GM19193 (cell line): Measurements from ENCODE around the gene AGXT.

Experiments
- POLR2A ChIP-seq: IDR thresholded peaks from 4 replicates; pipeline ENCODE4 v1.6.1; 2011; ENCODE audit not compliant: insufficient read depth, insufficient read length; ENCODE audit errors: extremely low read depth

AGXT gene

DNA sequence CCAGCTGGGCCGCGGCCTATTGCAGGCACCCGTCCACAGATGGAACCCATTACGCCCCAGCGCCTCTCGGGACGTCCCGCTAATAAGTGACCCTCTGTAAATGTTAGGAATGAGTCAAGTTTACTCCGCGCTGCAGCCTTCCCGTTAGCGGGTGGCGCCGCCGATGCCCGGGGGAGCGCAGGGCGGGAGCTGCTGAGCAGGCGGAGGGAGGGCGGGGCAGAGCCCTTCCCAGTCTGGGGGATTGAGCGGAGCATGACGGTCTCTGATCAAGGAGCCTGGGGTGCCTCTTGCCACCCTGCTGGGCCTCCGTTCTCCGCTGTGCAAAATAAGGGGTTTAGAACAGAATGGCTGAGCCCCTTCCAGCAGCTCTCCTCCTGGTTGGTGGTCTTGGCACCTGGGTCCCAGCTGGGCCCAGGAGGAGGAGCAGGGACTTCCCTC, 48.0 kb downstream of the AGXT start:
- no peak for TF ChIP-seq POLR2A

DNA sequence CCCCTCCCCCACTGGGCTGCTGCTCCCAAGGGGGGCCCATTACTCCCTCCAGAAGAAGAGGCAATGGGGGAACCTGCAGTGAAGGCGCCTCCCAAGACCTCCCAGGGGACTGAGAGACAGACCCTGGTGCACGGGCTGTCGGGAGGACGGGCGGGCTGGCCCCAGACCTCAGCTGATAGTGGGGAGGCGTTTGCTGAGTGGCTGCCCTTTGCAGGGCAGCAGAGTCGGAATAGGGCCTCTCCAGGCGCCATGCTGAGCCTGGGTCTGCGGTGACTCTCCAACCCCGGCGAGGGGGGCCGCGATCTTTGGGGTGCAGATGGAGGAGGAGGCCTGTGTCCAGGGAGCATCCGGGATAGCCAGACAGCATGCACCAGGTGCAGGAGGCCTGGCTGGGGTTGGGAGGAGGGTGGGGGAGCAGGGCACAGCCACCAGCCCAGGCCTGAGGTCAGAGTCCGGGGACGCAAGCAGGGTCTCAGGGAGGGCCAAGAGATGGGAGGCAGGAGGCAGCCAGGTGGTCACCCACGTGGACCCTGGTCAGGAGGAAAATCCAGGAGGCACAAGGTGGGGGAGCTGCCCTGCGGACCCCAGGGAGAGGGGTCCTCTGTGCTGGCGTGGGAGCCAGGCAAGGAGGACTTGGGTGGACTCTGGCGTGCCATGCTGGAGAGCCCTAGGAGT, 48.5 kb downstream of the AGXT start:
- no peak for TF ChIP-seq POLR2A

DNA sequence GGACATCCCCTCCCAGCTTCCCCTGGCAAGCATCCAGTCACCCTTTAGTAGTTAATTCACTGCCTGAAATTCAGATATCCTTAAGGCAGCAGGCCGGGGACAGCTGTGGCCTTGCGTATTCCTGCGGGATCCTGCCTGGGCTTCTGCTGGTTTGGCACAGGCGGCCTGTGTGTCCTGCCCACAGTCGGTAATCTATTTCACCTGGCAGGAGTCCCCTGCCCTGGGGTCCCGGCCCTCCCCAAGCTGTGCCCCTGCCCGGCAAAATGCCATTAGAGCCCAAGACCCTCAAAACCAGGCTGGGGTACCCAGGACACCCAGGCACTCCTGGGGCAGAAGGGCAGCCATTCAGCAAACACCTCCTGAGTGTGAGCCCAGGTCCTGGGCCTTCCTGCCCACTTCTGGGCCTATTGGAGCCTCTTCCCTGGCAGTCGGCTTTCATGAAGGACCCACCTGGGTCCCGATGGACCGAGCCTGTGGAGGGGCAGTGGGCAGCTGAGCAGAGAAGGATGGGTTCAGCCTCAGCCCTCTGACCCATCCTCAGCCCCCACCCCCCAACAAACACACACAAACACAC, 49.1 kb downstream of the AGXT start:
- TF ChIP-seq POLR2A: no peak

DNA sequence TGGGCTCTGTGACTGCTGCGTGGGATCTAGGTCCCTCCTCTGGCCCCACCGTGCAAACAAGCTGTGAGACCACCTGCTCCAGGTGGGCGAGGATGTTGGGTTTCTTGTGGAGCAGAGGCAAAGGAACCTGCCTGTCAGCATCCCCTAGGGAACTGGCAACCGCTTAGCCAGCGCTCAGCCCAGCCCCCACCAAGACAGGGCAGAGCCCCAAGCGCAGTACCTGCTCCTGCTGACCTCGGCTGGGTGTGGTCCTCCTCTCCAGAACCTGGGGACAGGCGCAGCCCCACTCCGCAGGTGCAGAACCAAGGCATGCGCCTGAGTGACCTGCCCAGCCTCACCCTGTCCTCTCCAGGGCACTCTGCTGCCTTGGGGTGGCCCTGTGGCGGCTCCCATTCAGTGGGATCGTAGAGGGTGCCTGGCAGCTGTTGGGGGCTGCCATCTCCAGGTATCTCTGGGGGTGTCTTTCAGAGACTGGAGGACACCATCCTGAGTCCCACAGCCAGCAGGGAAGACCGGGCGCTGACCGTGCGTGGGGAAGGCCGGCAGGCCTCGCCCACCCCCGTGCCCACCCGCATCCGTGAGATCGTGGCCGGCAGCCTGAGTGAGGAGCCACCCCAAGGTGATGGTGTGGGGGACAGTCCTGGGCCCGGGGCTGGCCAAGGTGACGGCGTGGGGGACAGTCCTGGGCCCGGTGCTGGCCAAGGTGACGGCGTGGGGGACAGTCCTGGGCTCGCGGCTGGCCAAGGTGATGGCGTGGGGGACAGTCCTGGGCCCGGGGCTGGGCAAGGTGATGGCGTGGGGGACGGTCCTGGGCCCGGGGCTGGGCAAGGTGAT, 49.9 kb downstream of the AGXT start:
- TF ChIP-seq POLR2A: no peak

DNA sequence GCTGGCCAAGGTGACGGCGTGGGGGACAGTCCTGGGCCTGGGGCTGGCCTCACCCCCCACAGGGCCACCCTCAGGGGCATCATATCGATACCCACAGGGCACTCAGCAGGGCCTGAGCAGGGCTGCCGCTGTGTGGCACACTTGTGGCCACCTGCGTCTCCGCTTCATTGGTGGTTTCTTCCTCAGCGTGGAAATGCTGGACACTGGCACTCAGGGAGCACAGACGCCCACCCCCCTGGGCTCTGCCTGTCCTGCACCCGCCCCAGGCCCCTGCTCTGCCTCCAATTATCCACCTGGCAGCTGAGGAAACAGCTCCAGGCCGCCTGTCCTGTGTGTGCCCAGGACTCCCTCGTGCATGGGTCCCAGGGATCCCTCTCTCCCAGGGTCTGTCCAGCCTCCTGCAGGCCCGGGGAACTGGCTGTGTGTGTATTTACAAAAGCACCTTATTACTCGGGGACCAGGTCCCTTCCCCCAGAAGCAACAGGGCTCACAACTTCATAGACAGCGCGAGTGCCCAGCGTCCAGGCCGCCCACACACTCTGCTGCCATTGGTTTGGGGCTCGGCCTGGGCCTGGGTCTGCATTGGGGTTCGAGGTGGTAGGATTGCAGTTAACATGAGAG, 50.6 kb downstream of the AGXT start:
- no peak for TF ChIP-seq POLR2A

DNA sequence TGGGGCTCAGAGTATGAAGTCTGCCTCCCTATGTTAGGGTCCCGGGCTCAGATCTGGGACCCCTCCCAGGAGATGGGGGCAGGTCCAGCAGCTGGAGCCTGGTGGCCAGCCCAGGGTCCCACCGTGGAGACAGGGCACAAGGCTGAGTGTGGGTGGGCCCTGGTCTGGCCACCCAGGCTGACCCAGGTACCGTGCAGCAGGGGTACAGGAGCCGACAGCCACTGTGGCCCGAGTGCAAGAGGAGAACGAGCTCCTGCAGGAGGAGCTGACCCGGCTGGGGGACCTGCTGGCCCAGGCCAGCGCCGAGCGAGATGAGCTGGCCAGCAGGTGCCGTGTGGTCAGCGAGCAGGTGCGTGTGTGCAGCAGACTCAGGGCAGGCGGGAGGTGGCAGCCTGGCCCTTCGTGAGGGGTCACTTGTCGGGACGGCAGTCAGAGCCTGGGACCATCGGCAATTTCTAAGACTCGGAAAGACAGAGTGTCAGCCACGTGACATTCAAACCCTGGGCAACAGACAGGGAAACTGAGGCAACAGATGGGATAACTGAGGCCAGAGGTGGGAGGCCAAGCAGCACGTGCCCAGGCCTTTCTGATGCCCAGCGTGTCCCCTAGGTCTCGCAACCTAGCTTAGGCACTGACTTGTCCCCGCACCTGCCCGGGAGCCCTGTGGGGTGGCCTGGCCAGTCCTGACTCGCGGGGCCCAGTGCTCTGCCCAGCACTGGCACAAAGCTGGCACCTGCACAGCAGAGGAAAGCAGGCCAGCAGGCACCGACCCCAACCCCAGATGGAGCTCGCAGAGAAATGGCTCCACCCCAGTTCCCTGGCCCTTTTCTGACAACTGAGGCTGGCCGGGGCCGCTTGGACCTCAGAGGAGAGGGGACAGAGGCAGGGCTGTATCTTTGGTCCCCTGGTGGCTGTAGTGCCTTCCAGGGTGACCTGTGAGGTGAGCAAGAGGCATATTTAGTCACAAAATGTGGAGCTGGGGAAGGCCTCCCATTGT, 51.5 kb downstream of the AGXT start:
- TF ChIP-seq POLR2A: no peak

DNA sequence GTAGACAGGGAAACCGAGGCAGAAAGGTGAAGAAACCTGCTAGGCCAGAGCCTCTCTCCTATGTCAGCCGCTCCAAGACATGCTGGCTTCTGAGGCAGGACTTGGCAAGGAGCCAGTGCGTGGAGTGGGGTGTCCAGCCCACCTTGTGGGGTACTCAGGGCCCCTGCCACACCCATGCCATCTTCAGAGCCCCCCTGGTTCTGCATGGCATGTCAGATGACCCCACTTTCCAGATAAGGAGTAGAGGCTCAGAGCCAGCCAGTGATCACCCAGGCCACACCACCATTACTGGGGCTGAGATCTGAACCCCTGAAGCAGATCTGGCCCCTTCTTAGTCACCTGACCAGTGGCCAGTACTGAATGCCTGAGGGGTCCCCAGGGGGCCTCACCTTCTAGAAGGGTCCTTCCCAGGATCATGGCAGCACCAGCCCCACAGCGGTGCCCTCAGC, 52.2 kb downstream of the AGXT start:
- TF ChIP-seq POLR2A: no peak

DNA sequence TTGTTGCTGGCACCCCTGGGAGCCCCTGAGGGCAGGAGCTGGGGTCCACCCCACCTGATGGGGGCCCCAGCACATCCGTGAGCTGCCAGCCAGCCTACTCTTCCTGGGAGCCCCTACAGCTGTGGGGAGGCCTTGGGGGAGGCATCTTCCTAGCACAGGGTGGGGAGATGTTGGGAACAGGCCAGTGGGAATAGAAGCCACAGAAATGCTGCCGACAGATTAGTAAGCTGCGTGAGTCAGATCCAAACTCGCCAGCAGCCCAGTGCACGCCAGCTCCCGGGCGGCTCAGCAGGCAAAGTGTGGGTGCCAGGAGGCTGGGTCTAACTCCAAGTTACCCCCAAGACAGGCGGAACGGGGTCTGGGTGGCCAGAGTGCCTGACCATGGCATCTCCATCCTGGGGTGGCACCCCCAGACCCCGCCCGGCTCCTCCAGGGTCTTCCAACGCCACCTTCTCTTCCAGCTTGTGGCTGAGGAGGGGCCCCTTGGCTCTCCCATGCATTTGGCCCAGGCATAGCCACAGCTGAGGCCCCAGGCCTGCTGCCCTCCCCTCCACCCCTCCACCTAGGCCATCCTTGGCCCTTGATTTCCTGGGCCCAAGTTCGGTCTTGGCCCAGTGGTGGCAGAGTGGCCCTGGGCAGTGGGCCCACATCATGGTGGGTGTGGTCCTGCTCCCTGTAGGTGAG, 52.8 kb downstream of the AGXT start:
- no peak for TF ChIP-seq POLR2A

DNA sequence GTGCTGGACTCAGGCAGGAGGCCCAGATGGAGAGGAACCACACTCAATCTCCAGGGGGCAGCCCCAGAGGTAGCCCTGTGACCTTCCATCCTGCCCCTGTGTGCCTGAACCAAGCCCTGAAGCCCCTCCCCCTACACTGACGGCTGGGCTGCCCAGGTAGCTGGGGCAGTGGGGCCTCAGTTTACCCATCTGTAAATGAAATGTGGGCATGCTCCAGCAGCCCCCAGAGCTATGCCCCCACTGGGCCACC, 53.3 kb downstream of the AGXT start:
- no peak for TF ChIP-seq POLR2A

DNA sequence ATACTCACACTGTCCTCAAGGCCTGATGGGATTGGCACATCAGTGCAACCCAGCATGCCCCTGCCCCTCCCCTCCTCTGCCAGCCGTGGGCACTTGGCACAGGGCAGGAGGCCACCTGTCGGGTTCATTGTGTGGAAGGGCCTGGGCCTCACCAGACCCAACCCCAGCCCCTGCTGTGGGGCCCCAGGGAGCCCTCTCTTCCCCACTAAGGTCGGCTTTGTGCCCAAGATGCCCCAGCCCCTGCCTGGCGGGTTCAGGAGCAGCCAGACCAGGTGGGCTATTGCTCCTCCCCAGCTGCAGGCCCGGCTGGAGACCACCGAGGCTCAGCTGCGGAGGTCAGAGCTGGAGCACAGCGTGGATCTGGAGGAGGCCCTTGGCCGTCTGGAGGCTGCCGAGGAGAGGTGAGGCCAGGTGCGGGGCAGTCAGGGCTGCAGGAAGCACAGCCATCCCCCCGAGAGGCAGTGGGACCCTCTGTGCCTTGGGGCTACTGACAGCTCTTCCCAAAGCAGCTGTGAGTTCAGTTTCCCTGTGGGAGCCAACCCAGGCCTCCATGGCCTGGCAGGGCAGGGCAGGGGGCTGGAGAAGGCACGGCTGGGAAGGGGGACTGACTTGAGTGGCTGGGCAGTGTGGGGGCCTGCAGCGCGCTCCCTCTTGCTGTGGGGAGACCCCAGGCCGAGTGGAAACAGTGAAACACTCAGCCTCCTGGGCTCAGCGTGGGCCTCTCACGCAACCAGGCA, 53.8 kb downstream of the AGXT start:
- TF ChIP-seq POLR2A: no peak

DNA sequence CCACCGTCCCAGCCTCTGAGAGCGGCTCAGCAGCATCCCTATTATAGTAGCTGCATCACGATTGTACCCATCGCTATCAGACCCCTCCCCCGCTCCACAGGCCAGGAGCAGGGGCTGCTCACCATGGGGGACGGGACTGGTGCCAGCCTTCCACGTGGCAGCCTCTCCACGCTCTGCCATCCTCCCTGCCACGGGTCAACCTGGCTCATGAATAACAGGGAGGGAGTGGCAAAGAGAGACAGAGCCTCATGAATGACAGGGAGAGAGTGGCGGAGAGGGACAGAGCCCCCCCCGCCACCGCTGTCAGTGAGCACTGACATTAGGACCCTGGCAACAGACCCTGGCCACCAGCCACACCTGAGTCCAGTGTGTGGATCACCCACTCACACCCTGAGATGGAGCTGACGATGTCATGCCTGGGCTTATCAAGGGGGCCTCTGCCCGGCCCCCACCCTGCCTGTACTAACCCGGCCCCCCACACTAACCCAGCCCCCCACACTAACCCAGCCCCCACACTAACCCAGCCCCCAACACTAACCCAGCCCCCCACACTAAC, 54.4 kb downstream of the AGXT start:
- TF ChIP-seq POLR2A: no peak

DNA sequence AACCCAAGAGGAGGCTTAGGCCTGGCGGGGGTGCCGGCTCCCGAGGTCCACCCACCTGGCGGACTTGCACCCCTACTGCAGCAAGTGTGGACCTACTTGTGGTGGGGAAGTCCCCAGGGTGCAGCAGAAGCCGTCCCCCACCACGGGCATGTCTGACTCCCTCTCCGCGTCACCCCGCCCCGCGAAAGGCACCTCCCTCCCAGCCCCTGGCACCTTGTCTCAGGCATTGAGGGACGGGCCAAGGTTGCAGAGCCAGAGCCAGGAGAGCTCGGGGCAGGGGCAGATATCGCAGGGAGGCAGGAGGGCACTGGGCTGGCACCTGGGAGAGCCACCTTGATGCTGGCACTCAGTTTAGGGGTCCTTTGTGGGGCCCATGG, 56.6 kb downstream of the AGXT start:
- no peak for TF ChIP-seq POLR2A
